ENCODE data around the gene AK5.

DNA sequence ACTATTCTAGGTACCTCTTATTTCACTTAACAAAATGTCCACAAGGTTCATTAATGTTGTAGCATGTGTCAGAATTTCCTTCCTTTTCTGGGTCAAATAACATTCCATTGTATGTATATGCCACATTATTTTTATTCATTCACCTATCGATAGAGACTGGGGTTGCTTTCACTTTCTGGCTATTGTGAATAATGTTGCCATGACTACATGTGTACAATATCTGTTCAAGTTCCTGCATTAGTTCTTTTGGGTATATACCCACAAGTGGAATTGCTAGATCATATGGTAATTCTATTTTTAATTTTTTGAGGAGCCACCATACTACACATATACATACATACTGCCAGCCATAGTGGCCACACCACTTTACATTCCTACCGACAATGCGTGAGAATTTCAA is 242.2 kb downstream of the AK5 start:
- TF ChIP-seq, protein P1, sequence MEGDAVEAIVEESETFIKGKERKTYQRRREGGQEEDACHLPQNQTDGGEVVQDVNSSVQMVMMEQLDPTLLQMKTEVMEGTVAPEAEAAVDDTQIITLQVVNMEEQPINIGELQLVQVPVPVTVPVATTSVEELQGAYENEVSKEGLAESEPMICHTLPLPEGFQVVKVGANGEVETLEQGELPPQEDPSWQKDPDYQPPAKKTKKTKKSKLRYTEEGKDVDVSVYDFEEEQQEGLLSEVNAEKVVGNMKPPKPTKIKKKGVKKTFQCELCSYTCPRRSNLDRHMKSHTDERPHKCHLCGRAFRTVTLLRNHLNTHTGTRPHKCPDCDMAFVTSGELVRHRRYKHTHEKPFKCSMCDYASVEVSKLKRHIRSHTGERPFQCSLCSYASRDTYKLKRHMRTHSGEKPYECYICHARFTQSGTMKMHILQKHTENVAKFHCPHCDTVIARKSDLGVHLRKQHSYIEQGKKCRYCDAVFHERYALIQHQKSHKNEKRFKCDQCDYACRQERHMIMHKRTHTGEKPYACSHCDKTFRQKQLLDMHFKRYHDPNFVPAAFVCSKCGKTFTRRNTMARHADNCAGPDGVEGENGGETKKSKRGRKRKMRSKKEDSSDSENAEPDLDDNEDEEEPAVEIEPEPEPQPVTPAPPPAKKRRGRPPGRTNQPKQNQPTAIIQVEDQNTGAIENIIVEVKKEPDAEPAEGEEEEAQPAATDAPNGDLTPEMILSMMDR (IDR thresholded peaks at IDR 0.05) = no peak
- no peak for TF ChIP-seq POLR2A (IDR thresholded peaks at IDR 0.05)

Data from vagina (tissue), 2 donors.